Ishikawa (cell line): ENCODE data around the gene TMEM38B.

Source experiments
- CEBPB ChIP-seq: IDR thresholded peaks from 2 replicates; pipeline ENCODE4 v1.6.1; 2012
- CREB1 ChIP-seq: IDR thresholded peaks from 2 replicates; pipeline ENCODE4 v1.6.1; 2012; ENCODE audit warnings: low read depth
- EGR1 ChIP-seq: IDR thresholded peaks from 2 replicates; pipeline ENCODE4 v1.6.1; 2012
- EP300 ChIP-seq: IDR thresholded peaks from 2 replicates; pipeline ENCODE4 v1.6.1; 2012; ENCODE audit warnings: borderline replicate concordance
- FOXM1 ChIP-seq: IDR thresholded peaks from 2 replicates; pipeline ENCODE4 v1.6.1; 2012; ENCODE audit warnings: low read depth, borderline replicate concordance
- MAX ChIP-seq: IDR thresholded peaks from 2 replicates; pipeline ENCODE4 v1.6.1; 2012
- NFIC ChIP-seq: IDR thresholded peaks from 2 replicates; pipeline ENCODE4 v1.6.1; 2012
- RAD21 ChIP-seq: IDR thresholded peaks from 2 replicates; pipeline ENCODE4 v1.6.1; 2012; ENCODE audit warnings: low read depth
- TAF1 ChIP-seq: IDR thresholded peaks from 2 replicates; pipeline ENCODE4 v1.6.1; 2012; ENCODE audit warnings: low read depth, mild to moderate bottlenecking
- TCF12 ChIP-seq: IDR thresholded peaks from 2 replicates; pipeline ENCODE4 v1.6.1; 2012; ENCODE audit warnings: low read depth
- TEAD4 ChIP-seq: IDR thresholded peaks from 2 replicates; pipeline ENCODE4 v1.6.1; 2012
- YY1 ChIP-seq: IDR thresholded peaks from 2 replicates; pipeline ENCODE4 v1.6.1; 2012; ENCODE audit warnings: low read depth
- ZBTB7A ChIP-seq: IDR thresholded peaks from 2 replicates; pipeline ENCODE4 v1.6.1; 2012; ENCODE audit warnings: low read depth
- TF ChIP-seq, protein P1 (sequence below): IDR thresholded peaks from 2 replicates; pipeline ENCODE4 v1.6.1; 2012; ENCODE audit warnings: low read depth, mild to moderate bottlenecking

DNA sequence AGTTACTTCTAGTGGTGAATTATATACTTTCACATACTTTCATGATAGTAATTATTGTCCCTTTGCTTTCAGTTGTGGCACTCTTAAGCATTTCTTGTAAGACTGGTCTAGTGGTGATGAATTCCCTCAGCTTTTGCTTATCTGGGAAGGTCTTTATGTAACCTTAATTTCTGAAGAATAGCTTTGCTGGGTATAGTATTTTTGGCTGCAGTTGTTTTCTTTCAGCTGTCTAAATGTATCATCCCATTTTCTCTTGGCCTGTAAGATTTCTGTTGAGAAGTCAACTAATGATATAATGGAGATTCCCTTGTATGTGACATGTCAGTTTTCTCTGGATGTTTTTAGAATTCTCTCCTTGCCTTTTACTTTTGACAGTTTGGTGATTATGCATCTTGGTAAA, 41.0 kb downstream of the TMEM38B start:
- no peak for TF ChIP-seq EP300
- TF ChIP-seq ZBTB7A = no peak
- no peak for TF ChIP-seq EGR1
- TF ChIP-seq FOXM1 = no peak
- no peak for TF ChIP-seq RAD21
- no peak for TF ChIP-seq TAF1
- no peak for TF ChIP-seq YY1
- TF ChIP-seq TEAD4 = no peak
- TF ChIP-seq MAX = no peak
- TF ChIP-seq, protein P1, sequence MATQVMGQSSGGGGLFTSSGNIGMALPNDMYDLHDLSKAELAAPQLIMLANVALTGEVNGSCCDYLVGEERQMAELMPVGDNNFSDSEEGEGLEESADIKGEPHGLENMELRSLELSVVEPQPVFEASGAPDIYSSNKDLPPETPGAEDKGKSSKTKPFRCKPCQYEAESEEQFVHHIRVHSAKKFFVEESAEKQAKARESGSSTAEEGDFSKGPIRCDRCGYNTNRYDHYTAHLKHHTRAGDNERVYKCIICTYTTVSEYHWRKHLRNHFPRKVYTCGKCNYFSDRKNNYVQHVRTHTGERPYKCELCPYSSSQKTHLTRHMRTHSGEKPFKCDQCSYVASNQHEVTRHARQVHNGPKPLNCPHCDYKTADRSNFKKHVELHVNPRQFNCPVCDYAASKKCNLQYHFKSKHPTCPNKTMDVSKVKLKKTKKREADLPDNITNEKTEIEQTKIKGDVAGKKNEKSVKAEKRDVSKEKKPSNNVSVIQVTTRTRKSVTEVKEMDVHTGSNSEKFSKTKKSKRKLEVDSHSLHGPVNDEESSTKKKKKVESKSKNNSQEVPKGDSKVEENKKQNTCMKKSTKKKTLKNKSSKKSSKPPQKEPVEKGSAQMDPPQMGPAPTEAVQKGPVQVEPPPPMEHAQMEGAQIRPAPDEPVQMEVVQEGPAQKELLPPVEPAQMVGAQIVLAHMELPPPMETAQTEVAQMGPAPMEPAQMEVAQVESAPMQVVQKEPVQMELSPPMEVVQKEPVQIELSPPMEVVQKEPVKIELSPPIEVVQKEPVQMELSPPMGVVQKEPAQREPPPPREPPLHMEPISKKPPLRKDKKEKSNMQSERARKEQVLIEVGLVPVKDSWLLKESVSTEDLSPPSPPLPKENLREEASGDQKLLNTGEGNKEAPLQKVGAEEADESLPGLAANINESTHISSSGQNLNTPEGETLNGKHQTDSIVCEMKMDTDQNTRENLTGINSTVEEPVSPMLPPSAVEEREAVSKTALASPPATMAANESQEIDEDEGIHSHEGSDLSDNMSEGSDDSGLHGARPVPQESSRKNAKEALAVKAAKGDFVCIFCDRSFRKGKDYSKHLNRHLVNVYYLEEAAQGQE = no peak
- no peak for TF ChIP-seq NFIC
- TF ChIP-seq CEBPB = no peak
- TF ChIP-seq CREB1 = no peak
- no peak for TF ChIP-seq TCF12
